H1 (cell line): ENCODE results near the gene PHF24. TPM values are rescaled to one million over a fixed set of nuclear protein-coding genes. Genes with fewer than 3 reads are reported as not detected.

Experiments used
- CTCF ChIA-PET: fragments of 300-600 bp; sonication (Branson Sonifier 250); formaldehyde crosslinking; loops from one replicate; lab custom pipeline; 2021; ENCODE audit not compliant: partially characterized antibody; lab: Charles Lee
- POLR2A ChIA-PET: fragments of 300-600 bp; sonication (Branson Sonifier 250); formaldehyde crosslinking; loops from one replicate; lab custom pipeline; 2021; ENCODE audit warnings: inconsistent platforms; ENCODE audit not compliant: partially characterized antibody; lab: Charles Lee
- DNase-seq, 2 experiments: peaks; one replicate each; pipeline versions ENCODE4 v3.0.0 to v3.0.0-alpha.2; 2010 to 2022; ENCODE audit warnings: low spot score in 2 of 2, low read depth in 1 of 2, mixed read lengths in 1 of 2
- FAIRE-seq: peaks from 2 replicates; lab custom pipeline; 2011; peaks lifted over from hg19 to GRCh38; lab: Jason Lieb, UNC
- H2AFZ ChIP-seq: 2 replicates; pipeline ENCODE4 v1.8.1; 2012; ENCODE audit warnings: low read length, inconsistent platforms
- H2AK5ac ChIP-seq: 2 replicates; pipeline ENCODE4 v1.6.1; 2013; ENCODE audit warnings: low read depth, low read length
- H2BK120ac ChIP-seq: replicated peaks from 2 replicates; pipeline ENCODE3; 2013; ENCODE audit warnings: low read depth, low read length, inconsistent platforms
- H2BK12ac ChIP-seq: 2 replicates; pipeline ENCODE4 v1.6.1; 2013; ENCODE audit warnings: low read depth, low read length
- H2BK15ac ChIP-seq: 2 replicates; pipeline ENCODE4 v1.6.1; 2013; ENCODE audit warnings: low read length
- H2BK20ac ChIP-seq: 2 replicates; pipeline ENCODE4 v1.6.1; 2013; ENCODE audit warnings: low read length
- H2BK5ac ChIP-seq: 2 replicates; pipeline ENCODE4 v1.6.1; 2013; ENCODE audit warnings: low read depth, low read length
- H3K14ac ChIP-seq: 2 replicates; pipeline ENCODE4 v1.6.1; 2013; ENCODE audit warnings: inconsistent platforms; ENCODE audit not compliant: insufficient read length
- H3K18ac ChIP-seq: 2 replicates; pipeline ENCODE4 v1.6.1; 2013; ENCODE audit warnings: low read length; ENCODE audit errors: extremely low read depth
- H3K23ac ChIP-seq: 2 replicates; pipeline ENCODE4 v1.6.1; 2013; ENCODE audit warnings: inconsistent platforms; ENCODE audit not compliant: insufficient read length
- H3K23me2 ChIP-seq: 2 replicates; pipeline ENCODE4 v1.6.1; 2013; ENCODE audit warnings: low read depth, low read length
- H3K27ac ChIP-seq: 2 replicates; pipeline ENCODE4 v1.6.1; 2011; ENCODE audit warnings: low read depth, low read length, inconsistent platforms
- H3K27me3 ChIP-seq, 4 experiments: replicated peaks in 1 of 4; 1 replicate in 1 of 4; 2 replicates in 3 of 4; pipeline versions ENCODE4 v1.6.1 to v1.8.1; 2011 to 2013; ENCODE audit warnings: low read length in 3 of 4, mild to moderate bottlenecking in 3 of 4, inconsistent platforms in 2 of 4, mixed read lengths in 2 of 4, moderate library complexity in 1 of 4; ENCODE audit not compliant: control insufficient read depth in 3 of 4, insufficient read depth in 3 of 4; ENCODE audit errors: extremely low read depth in 1 of 4
- H3K36me3 ChIP-seq, 4 experiments: 2 replicates each; pipeline versions ENCODE4 v1.6.1 to v1.8.1; 2011 to 2013; ENCODE audit warnings: mild to moderate bottlenecking in 4 of 4, low read length in 3 of 4, moderate library complexity in 2 of 4, control low read depth in 1 of 4, inconsistent platforms in 1 of 4; ENCODE audit not compliant: insufficient read depth in 4 of 4, control insufficient read depth in 2 of 4
- H3K4ac ChIP-seq: replicated peaks from 2 replicates; pipeline ENCODE3; 2013; ENCODE audit warnings: low read length, low read depth, mixed read lengths, inconsistent platforms; ENCODE audit not compliant: insufficient read length
- H3K4me1 ChIP-seq, 4 experiments: replicated peaks in 1 of 4; 1 replicate in 1 of 4; 2 replicates in 3 of 4; pipeline versions ENCODE4 v1.6.1 to v1.8.1; 2011 to 2013; ENCODE audit warnings: low read length in 3 of 4, inconsistent platforms in 2 of 4, mixed read lengths in 1 of 4; ENCODE audit not compliant: insufficient read depth in 4 of 4, control insufficient read depth in 3 of 4
- H3K4me2 ChIP-seq, 2 experiments: 2 replicates each; pipeline versions ENCODE4 v1.6.1 to v1.8.1; 2011 to 2013; ENCODE audit warnings: low read depth in 2 of 2, low read length in 2 of 2, control low read depth in 1 of 2, inconsistent platforms in 1 of 2, mild to moderate bottlenecking in 1 of 2; ENCODE audit not compliant: insufficient read depth in 1 of 2
- H3K4me3 ChIP-seq, 4 experiments: fragments of 200-600, 300-600 bp in 1 of 4; sonication (generic), shearing (Covaris generic), sonication (Bioruptor Twin) in 1 of 4; 2 replicates each; pipeline versions ENCODE4 v1.5.1 to v1.8.1; 2011 to 2016; ENCODE audit warnings: low read length in 4 of 4, low read depth in 3 of 4, control low read depth in 2 of 4, inconsistent platforms in 2 of 4, mild to moderate bottlenecking in 2 of 4, mixed read lengths in 1 of 4, moderate library complexity in 1 of 4; ENCODE audit not compliant: insufficient read depth in 2 of 4; ENCODE audit errors: extremely low read depth in 1 of 4
- H3K56ac ChIP-seq: replicated peaks from 2 replicates; pipeline ENCODE3; 2013; ENCODE audit warnings: low read depth, mild to moderate bottlenecking, mixed read lengths, low read length, inconsistent platforms; ENCODE audit not compliant: insufficient read length
- H3K79me1 ChIP-seq: 2 replicates; pipeline ENCODE4 v1.6.1; 2013; ENCODE audit warnings: low read depth, low read length, control low read depth
- H3K79me2 ChIP-seq, 2 experiments: 2 replicates each; pipeline versions ENCODE4 v1.6.1 to v1.8.1; 2012 to 2013; ENCODE audit warnings: low read length in 2 of 2, mild to moderate bottlenecking in 2 of 2, inconsistent platforms in 1 of 2; ENCODE audit not compliant: insufficient read depth in 2 of 2, control insufficient read depth in 1 of 2
- H3K9ac ChIP-seq, 4 experiments: replicated peaks in 1 of 4; 1 replicate in 1 of 4; 2 replicates in 3 of 4; pipeline versions ENCODE4 v1.6.1 to v1.8.1; 2011 to 2013; ENCODE audit warnings: low read depth in 3 of 4, low read length in 3 of 4, control low read depth in 2 of 4, mild to moderate bottlenecking in 2 of 4, moderate library complexity in 2 of 4, inconsistent platforms in 1 of 4; ENCODE audit errors: extremely low read depth in 1 of 4
- H3K9me3 ChIP-seq, 2 experiments: 2 replicates each; pipeline versions ENCODE4 v1.6.1 to v1.8.1; 2012 to 2013; ENCODE audit warnings: mild to moderate bottlenecking in 2 of 2, moderate library complexity in 2 of 2, control low read depth in 1 of 2, inconsistent platforms in 1 of 2, low read depth in 1 of 2, low read length in 1 of 2, mixed read lengths in 1 of 2; ENCODE audit not compliant: insufficient read depth in 2 of 2
- H4K20me1 ChIP-seq, 2 experiments: replicated peaks in 1 of 2; 2 replicates each; pipeline versions ENCODE3 to v1.8.1; 2011 to 2013; ENCODE audit warnings: inconsistent platforms in 2 of 2, low read length in 2 of 2, mild to moderate bottlenecking in 1 of 2; ENCODE audit not compliant: insufficient read depth in 2 of 2, control insufficient read depth in 1 of 2
- H4K5ac ChIP-seq: 2 replicates; pipeline ENCODE4 v1.6.1; 2013; ENCODE audit warnings: low read length, low read depth, mixed read lengths, inconsistent platforms; ENCODE audit not compliant: insufficient read length
- H4K8ac ChIP-seq: 2 replicates; pipeline ENCODE4 v1.8.0; 2013; ENCODE audit warnings: mild to moderate bottlenecking, moderate library complexity, low read length, inconsistent platforms; ENCODE audit not compliant: insufficient read depth; ENCODE audit errors: extremely low read depth
- H4K91ac ChIP-seq: replicated peaks from 2 replicates; pipeline ENCODE3; 2013; ENCODE audit warnings: low read length, mixed read lengths, inconsistent platforms; ENCODE audit not compliant: insufficient read length
- ATF2 ChIP-seq: IDR thresholded peaks from 2 replicates; pipeline ENCODE4 v1.6.1; 2012; ENCODE audit warnings: low read length, inconsistent platforms
- CHD2 ChIP-seq: IDR thresholded peaks from 2 replicates; pipeline ENCODE4 v1.6.1; 2012; ENCODE audit warnings: low read length, improper control_type of control experiment
- RBBP5 ChIP-seq: IDR thresholded peaks from 2 replicates; pipeline ENCODE4 v1.7.1; 2012; ENCODE audit warnings: low read depth, mild to moderate bottlenecking, inconsistent platforms, low read length, moderate library complexity, borderline replicate concordance
- RNF2 ChIP-seq: fragments of 200-900, 300-1000 bp; sonication (generic); IDR thresholded peaks from 2 replicates; pipeline ENCODE4 v1.7.1; 2016; ENCODE audit warnings: borderline replicate concordance, low read depth, mild to moderate bottlenecking, antibody characterized with exemption, low read length; ENCODE audit not compliant: poor library complexity, severe bottlenecking; ENCODE audit errors: missing control alignments
- TBP ChIP-seq: IDR thresholded peaks from 2 replicates; pipeline ENCODE4 v1.6.1; 2011; ENCODE audit warnings: low read depth, low read length, improper control_type of control experiment
- YY1 ChIP-seq: IDR thresholded peaks from 2 replicates; pipeline ENCODE4 v1.6.1; 2011; ENCODE audit warnings: low read depth, mild to moderate bottlenecking, low read length
- WGBS, 2 experiments: shearing (Covaris generic) in 1 of 2; methylation state at CpG; one replicate each; pipeline versions ENCODE4 v1.1.6 to v1.1.7; 2013 to 2015; ENCODE audit warnings: low lambda C conversion rate in 2 of 2, mixed read lengths in 2 of 2, inconsistent platforms in 1 of 2, low coverage in 1 of 2, missing lambda C conversion rate in 1 of 2; ENCODE audit not compliant: insufficient replicate concordance in 2 of 2, insufficient coverage in 1 of 2, insufficient read length in 1 of 2; ENCODE audit errors: extremely low coverage in 1 of 2, missing lambda C conversion rate in 1 of 2; 5-methylcytosine and 5-hydroxymethylcytosine counted together
- polyA plus RNA-seq, 7 experiments: library from polyadenylated mRNA; depleted of rRNA in 3 of 7; stranded (reverse) in 5 of 7; unstranded in 2 of 7; fragments of >200 nt in 5 of 7; fragments of 200-250 nt in 2 of 7; gene quantifications; 1 replicate in 5 of 7; 2 replicates in 1 of 7; 4 replicates in 1 of 7; pipeline versions ENCODE4 v1.2.1 to v1.2.3, GENCODE V29; 2011 to 2013; ENCODE audit warnings: missing spikeins in 2 of 7, mixed read lengths in 2 of 7
- total RNA-seq: library from RNA; stranded (reverse); fragmentation: NEBNext Ultra II Directional; extraction: Animal tissue kit (Norgen Biotek cat#: 25700); gene quantifications from 2 replicates; pipeline ENCODE4 v1.2.1, GENCODE V29; 2021
- TF ChIP-seq, protein P1 (sequence below): IDR thresholded peaks from 2 replicates; pipeline ENCODE4 v1.6.1; 2011; ENCODE audit warnings: low read length, improper control_type of control experiment
- TF ChIP-seq, protein P2 (sequence below): IDR thresholded peaks from 2 replicates; pipeline ENCODE4 v1.6.1; 2012; ENCODE audit warnings: inconsistent platforms

The PHF24 gene
- total and polyA plus RNA-seq, 2 of the 8 experiments (the other 6 are each of a cell fraction or from before 2014, with no cell fraction given) = 0.29 to 0.35 TPM

DNA sequence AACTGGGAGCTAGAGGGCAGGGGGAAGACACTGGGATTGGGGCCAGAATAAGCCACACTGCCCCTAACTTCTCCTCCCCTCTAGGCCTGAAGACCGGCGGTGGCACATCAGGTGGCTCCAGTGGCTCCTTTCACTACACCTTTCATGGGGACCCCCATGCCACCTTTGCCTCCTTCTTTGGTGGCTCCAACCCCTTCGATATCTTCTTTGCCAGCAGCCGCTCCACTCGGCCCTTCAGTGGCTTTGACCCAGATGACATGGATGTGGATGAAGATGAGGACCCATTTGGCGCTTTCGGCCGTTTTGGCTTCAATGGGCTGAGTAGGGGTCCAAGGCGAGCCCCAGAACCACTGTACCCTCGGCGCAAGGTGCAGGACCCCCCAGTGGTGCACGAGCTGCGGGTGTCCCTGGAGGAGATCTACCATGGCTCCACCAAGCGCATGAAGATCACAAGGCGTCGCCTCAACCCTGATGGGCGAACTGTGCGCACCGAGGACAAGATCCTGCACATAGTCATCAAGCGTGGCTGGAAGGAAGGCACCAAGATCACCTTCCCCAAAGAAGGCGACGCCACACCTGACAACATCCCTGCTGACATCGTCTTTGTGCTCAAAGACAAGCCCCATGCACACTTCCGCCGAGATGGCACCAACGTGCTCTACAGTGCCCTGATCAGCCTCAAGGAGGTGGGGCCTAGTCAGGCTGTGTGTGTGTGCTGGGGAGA is 38.3 kb downstream of the PHF24 start:
- H4K91ac ChIP-seq = no peak overlapping the region
- FAIRE-seq (no peak), DNase-seq (no peak)
- no peaks in the 10 kb centered on the region for H3K9me3 ChIP-seq
- H3K4me2 ChIP-seq = no peak overlapping the region
- H3K27me3 ChIP-seq = no peaks in the 10 kb centered on the region
- H2BK20ac ChIP-seq = no peak overlapping the region
- peaks cover 18 to 41% (median 26%) of the 10 kb centered on the region in 4 experiments; a peak in 7 of 8 replicates for H3K36me3 ChIP-seq
- H3K14ac ChIP-seq = no peak overlapping the region
- H3K23me2 ChIP-seq = no peaks in the 10 kb centered on the region; the same call in 1 of the 2 replicates
- no peak overlapping the region for H3K4me3 ChIP-seq
- no peak overlapping the region for H3K23ac ChIP-seq
- no peak overlapping the region for H2BK12ac ChIP-seq
- no peak overlapping the region for H2AFZ ChIP-seq
- H3K4ac ChIP-seq = no peak overlapping the region
- no peak overlapping the region for H2AK5ac ChIP-seq
- H2BK120ac ChIP-seq = no peak overlapping the region
- peaks cover 21 to 30% (median 25%) of the 10 kb centered on the region in 4 experiments for H3K4me1 ChIP-seq
- H3K79me2 ChIP-seq = peaks cover 0 to 12% of the 10 kb centered on the region in 2 experiments; a peak in 2 of 4 replicates
- WGBS, 2 experiments = 93% methylated on average over 26 of the region's 26 CpGs; no CpG with 5 or more reads in 1 of the 2 experiments
- no peak overlapping the region for H3K56ac ChIP-seq
- H4K20me1 ChIP-seq = no peaks in the 10 kb centered on the region
- peaks cover 6% of the 10 kb centered on the region; the same call in 1 of the 2 replicates for H3K79me1 ChIP-seq
- no peak overlapping the region; the same call in 1 of the 2 replicates for H2BK5ac ChIP-seq
- no peak overlapping the region for H3K9ac ChIP-seq
- ChIA-PET POLR2A (interaction anchor here (1.1 kb wide), 1 partner anchor 11 kb away, joined by 3 read pairs; no protein-coding TSS in a partner anchor), CTCF (interaction anchor here (0.9 to 14.8 kb wide), 5 partner anchors 14 to 287 kb away, joined by 3 to 148 read pairs (median 43); a partner anchor contains a TSS)
- no peak overlapping the region for H3K27ac ChIP-seq
- no peak overlapping the region for H4K5ac ChIP-seq
- no peak overlapping the region for H3K18ac ChIP-seq
- H4K8ac ChIP-seq = no peak overlapping the region
- no peak overlapping the region for H2BK15ac ChIP-seq
- TF ChIP-seq, protein P1, sequence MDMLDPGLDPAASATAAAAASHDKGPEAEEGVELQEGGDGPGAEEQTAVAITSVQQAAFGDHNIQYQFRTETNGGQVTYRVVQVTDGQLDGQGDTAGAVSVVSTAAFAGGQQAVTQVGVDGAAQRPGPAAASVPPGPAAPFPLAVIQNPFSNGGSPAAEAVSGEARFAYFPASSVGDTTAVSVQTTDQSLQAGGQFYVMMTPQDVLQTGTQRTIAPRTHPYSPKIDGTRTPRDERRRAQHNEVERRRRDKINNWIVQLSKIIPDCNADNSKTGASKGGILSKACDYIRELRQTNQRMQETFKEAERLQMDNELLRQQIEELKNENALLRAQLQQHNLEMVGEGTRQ = no peak
- TF ChIP-seq RNF2 (no peak), RBBP5 (no peak), CHD2 (no peak), YY1 (no peak), ATF2 (no peak), TBP (no peak)
- TF ChIP-seq, protein P2, sequence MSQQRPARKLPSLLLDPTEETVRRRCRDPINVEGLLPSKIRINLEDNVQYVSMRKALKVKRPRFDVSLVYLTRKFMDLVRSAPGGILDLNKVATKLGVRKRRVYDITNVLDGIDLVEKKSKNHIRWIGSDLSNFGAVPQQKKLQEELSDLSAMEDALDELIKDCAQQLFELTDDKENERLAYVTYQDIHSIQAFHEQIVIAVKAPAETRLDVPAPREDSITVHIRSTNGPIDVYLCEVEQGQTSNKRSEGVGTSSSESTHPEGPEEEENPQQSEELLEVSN = no peak
